Prostate gland (tissue), 2 donors: Measurements from ENCODE around the gene PTK6. TPM values are rescaled to one million over a fixed set of nuclear protein-coding genes. Genes with fewer than 3 reads are reported as not detected.

ENCODE experiments used
- DNase-seq: peaks from one replicate; pipeline ENCODE4 v3.0.0-alpha.2; 2019; ENCODE audit warnings: low spot score
- H3K27ac ChIP-seq, 2 donors: fragments of 200-600 bp; sonication (generic); 2 replicates each; pipeline ENCODE4 v1.5.1; 2017 to 2019
- H3K27me3 ChIP-seq: fragments of 200-600 bp; sonication (generic); replicated peaks from 2 replicates; pipeline ENCODE4 v1.5.1; 2019; ENCODE audit not compliant: insufficient read depth
- H3K36me3 ChIP-seq, 2 donors: fragments of 200-600 bp; sonication (generic); 1 replicate in 1 of 2; 2 replicates in 1 of 2; pipeline versions ENCODE4 v1.5.1 to v1.8.1; 2017 to 2019
- H3K4me1 ChIP-seq: fragments of 200-600 bp; sonication (generic); replicated peaks from 2 replicates; pipeline ENCODE4 v1.5.1; 2019
- H3K4me3 ChIP-seq, 2 donors: fragments of 200-600 bp; sonication (generic); 2 replicates each; pipeline ENCODE4 v1.5.1; 2017 to 2019
- H3K9me3 ChIP-seq: fragments of 200-600 bp; sonication (generic); 2 replicates; pipeline ENCODE4 v1.5.1; 2017
- POLR2A ChIP-seq: fragments of 450-650 bp; IDR thresholded peaks from one replicate; pipeline ENCODE4 v1.6.1; 2016; ENCODE audit warnings: antibody characterized with exemption, mild to moderate bottlenecking
- POLR2AphosphoS5 ChIP-seq: sonication (generic); formaldehyde crosslinking; IDR thresholded peaks from one replicate; pipeline ENCODE4 v1.6.1; 2017; ENCODE audit warnings: antibody characterized with exemption
- WGBS: methylation state at CpG from one replicate; pipeline ENCODE4 v1.1.5; 2018; 5-methylcytosine and 5-hydroxymethylcytosine counted together
- intact Hi-C: fragments of 100-400 bp; cut with DNase I; formaldehyde crosslinking; loops from one replicate; pipeline ENCODE4 v1.14.2; 2022
- total RNA-seq, 2 donors: library from RNA; depleted of rRNA; stranded (reverse); fragments of >200 nt; gene quantifications; one replicate each; pipeline ENCODE4 v1.1.0, GENCODE V29; 2016
- TF ChIP-seq, protein P1 (sequence below), 4 experiments: fragments of 200-600 bp in 2 of 4; fragments of 450-650 bp in 2 of 4; sonication (generic) in 2 of 4; IDR thresholded peaks; 1 replicate in 3 of 4; 2 replicates in 1 of 4; pipeline ENCODE4 v1.5.1; 2016 to 2019; ENCODE audit warnings: antibody characterized with exemption in 4 of 4, mild to moderate bottlenecking in 2 of 4, moderate library complexity in 2 of 4

The PTK6 gene
- total RNA-seq, 2 donors from 2014 or later: 0.77 to 1.1 TPM

DNA sequence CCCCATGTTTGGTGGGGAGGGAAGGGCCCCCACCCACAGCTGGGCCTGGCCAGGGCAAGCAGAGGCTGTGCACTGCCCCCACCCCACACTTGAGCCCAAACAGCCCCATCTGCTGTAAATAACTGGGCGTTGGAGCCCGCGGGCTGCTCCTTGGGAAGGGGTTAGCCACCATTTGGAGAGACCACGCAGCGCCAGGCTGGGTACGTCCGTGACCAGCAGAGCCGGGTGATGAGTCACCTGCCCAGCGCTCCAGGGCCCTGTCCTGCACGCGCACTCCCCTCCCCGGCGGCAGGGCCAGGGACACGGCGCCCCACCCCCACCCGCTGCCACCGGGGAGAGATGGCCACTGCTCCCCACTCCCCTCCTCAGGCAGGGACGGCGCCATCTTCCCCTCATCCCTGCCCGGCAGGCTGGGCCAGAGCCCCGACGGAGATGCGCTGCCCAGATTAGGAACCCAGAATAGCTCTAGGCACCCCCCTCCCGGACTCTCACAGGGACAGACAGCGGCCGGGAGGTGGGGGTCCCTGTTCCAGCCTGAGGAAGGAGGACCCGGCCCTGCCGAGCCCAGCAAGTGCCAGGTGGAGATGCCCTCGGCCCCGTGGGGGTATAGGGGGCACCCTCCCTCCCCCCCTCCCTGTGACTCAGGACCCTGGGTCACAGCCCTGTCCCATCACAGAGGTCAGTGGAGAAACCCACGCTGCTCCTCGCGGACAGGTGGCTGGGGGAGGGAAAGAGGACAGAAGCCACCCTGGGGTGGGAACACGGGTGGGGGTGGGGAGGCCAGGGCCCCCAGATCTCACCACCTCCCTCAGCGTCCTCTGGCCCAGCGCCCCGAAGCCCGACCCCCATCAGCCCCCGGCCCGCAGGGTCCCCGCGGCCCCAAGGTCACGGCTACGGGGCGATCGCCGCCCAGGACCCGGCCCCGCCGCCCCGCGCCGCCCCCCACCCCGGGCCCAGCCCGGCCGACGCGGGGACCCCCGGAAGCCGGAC is 38.9 kb downstream of the PTK6 start:
- Histone ChIP-seq H3K4me1 (no peaks in the 10 kb centered on the region), H3K27me3 (no peaks in the 10 kb centered on the region), H3K4me3 (peak overlapping the region; percentile 26 to 40), H3K36me3 (no peaks in the 10 kb centered on the region), H3K9me3 (no peaks in the 10 kb centered on the region), H3K27ac (no peak overlapping the region)
- intact Hi-C loops: no loop called here
- TF ChIP-seq POLR2A: no peak
- no peak for TF ChIP-seq POLR2AphosphoS5
- TF ChIP-seq, protein P1, sequence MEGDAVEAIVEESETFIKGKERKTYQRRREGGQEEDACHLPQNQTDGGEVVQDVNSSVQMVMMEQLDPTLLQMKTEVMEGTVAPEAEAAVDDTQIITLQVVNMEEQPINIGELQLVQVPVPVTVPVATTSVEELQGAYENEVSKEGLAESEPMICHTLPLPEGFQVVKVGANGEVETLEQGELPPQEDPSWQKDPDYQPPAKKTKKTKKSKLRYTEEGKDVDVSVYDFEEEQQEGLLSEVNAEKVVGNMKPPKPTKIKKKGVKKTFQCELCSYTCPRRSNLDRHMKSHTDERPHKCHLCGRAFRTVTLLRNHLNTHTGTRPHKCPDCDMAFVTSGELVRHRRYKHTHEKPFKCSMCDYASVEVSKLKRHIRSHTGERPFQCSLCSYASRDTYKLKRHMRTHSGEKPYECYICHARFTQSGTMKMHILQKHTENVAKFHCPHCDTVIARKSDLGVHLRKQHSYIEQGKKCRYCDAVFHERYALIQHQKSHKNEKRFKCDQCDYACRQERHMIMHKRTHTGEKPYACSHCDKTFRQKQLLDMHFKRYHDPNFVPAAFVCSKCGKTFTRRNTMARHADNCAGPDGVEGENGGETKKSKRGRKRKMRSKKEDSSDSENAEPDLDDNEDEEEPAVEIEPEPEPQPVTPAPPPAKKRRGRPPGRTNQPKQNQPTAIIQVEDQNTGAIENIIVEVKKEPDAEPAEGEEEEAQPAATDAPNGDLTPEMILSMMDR (IDR thresholded peaks at IDR 0.05): no peak
- WGBS: 8% methylated on average over 13 of the region's 60 CpGs
- no peak for DNase-seq

DNA sequence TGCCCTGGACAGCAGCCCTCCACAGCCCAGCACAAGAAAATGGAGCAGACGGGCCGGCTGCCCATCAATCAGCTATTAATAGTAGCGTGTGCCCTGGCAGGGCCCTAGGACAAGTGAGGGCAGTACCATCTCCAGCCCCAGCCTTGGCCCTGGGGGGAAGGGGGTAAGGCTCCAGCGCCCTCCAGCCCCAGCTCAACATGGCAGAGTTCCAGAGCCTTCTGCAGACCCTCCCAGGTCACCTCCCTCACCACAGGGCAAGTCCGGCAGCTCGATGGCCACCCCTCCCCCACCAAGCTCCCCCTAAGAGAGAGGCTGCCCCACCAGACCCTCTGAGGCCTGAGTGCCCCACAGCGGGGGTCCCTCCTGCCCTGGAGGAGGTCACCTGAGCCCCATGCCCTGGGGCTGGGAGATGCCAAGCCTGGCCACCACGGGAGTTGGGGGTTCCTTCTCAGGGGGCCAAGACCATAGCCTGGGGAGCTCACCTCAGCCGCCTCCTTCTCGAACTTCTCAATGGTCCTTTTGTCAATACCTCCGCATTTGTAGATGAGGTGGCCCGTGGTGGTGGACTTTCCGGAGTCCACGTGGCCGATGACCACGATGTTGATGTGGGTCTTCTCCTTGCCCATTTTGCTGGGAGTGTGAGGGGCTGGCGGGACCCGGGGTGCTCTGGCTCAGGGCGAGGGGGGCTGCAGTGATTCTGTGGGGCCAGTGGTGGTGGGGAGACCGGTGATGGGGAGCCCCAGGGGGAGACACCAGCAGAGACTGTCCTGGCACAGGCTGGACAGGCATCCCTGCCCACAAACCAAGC is 39.8 kb downstream of the PTK6 start:
- intact Hi-C loops: no loop called here
- Histone ChIP-seq H3K36me3 (no peaks in the 10 kb centered on the region), H3K4me1 (no peaks in the 10 kb centered on the region), H3K27ac (no peak overlapping the region), H3K27me3 (no peaks in the 10 kb centered on the region), H3K4me3 (no peak overlapping the region), H3K9me3 (no peaks in the 10 kb centered on the region)
- TF ChIP-seq, protein P1 (IDR thresholded peaks at IDR 0.05): no peak
- TF ChIP-seq POLR2A (no peak), POLR2AphosphoS5 (no peak)
- 78% methylated on average over 20 of the region's 20 CpGs for WGBS
- no peak for DNase-seq

DNA sequence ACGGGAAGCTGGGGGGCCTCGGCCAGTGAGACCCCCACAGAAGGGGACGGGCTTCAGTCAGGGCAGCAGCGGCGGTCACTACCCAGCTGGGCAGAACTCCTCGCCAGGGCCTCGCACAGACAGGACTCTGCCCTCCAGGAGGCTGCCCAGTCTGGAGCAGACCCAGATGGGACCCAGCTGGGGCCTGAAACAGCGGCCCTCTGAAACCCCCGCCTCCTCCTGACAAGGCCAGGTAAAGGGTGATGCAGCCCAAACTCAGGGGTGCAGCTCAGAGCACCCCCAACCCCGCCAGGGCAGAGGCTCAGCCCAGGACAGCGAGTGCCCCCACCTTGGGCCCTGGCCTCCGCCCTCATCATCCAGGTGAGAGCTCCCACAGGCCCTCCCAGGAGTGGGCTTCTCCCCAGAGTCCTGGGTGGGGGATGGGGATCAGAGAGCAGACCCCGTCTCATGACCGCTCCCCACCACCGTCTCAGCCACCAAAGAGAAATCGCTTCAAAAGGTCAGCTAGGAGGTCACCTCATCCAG is 40.5 kb downstream of the PTK6 start:
- TF ChIP-seq POLR2AphosphoS5 (no peak), POLR2A (no peak)
- TF ChIP-seq, protein P1 (IDR thresholded peaks at IDR 0.05): no peak
- H3K4me3 ChIP-seq: no peak overlapping the region

DNA sequence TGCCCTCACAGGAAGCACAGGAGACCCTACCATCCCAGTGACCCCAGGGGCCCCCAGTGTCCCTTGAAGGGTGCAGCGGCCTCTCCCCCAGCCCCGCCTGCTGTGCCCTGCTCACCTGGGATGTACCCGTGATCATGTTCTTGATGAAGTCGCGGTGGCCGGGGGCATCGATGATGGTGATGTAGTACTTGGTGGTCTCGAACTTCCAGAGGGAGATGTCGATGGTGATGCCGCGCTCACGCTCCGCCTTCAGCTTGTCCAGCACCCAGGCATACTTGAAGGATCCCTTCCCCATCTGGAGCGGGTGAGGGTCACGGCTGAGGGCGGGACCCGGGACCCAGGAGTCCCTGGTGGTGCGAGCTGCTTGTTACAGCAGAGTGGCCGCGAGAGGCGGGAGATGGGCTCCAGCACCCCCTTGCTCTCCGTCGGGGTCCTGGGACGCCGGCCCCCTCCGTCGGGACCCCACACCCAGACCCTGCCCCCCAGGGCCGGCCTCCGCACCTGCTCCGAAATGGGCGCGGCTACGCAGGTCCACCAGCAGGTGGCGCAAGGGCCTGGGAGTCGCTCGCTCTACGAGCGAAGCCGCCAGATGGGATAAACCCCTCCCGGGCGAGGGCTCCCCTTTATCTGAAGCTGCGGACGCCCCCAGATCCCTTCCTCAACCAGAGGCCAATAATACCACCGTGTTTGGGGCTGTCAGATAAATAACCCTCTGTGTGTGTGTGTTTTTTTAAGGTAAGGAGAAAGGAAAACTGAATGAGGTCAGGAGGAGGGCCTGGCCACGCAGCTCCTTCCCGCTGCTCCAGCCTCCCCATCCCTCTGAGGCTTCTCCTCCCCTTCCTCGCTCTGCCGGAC is 41.2 kb downstream of the PTK6 start:
- no peak overlapping the region for H3K4me3 ChIP-seq
- peak; percentile 46 for DNase-seq
- WGBS: 26% methylated on average over 47 of the region's 48 CpGs

More for the DNA sequence above, 40.5 kb downstream of the PTK6 start:
- Histone ChIP-seq H3K36me3 (no peaks in the 10 kb centered on the region), H3K4me1 (no peaks in the 10 kb centered on the region), H3K27me3 (no peaks in the 10 kb centered on the region), H3K27ac (no peak overlapping the region), H3K9me3 (no peaks in the 10 kb centered on the region)
- no peak for DNase-seq
- intact Hi-C loops: no loop called here
- 70% methylated on average over 10 of the region's 16 CpGs for WGBS

More for the DNA sequence above, 41.2 kb downstream of the PTK6 start:
- no peaks in the 10 kb centered on the region for H3K4me1 ChIP-seq
- H3K36me3 ChIP-seq: no peaks in the 10 kb centered on the region
- TF ChIP-seq POLR2AphosphoS5: peak; percentile 31
- TF ChIP-seq, protein P1 (IDR thresholded peaks at IDR 0.05): peak; percentile 77 to 88 (median 82)
- no peak for TF ChIP-seq POLR2A
- no peaks in the 10 kb centered on the region for H3K9me3 ChIP-seq
- no peaks in the 10 kb centered on the region for H3K27me3 ChIP-seq
- intact Hi-C loops: no loop called here
- H3K27ac ChIP-seq: no peak overlapping the region
